Endothelial cell (in vitro differentiated cells): Measurements from ENCODE around the gene HNRNPU. TPM values are rescaled to one million over a fixed set of nuclear protein-coding genes. Genes with fewer than 3 reads are reported as not detected.

ENCODE experiments used
- DNase-seq: peaks from one replicate; pipeline ENCODE4 v3.0.0; 2021; ENCODE audit warnings: low spot score
- H3K27ac Mint-ChIP-seq: one replicate; pipeline ENCODE4 v1.8.0; 2021; ENCODE audit warnings: mixed read lengths, inconsistent platforms; ENCODE audit not compliant: unreplicated experiment
- H3K27me3 Mint-ChIP-seq: one replicate; pipeline ENCODE4 v1.8.0; 2021; ENCODE audit warnings: mild to moderate bottlenecking, moderate library complexity, mixed read lengths, inconsistent platforms; ENCODE audit not compliant: unreplicated experiment
- H3K36me3 Mint-ChIP-seq: one replicate; pipeline ENCODE4 v1.8.0; 2021; ENCODE audit warnings: mild to moderate bottlenecking, low read depth, mixed read lengths, inconsistent platforms; ENCODE audit not compliant: unreplicated experiment
- H3K4me1 Mint-ChIP-seq: one replicate; pipeline ENCODE4 v1.8.0; 2021; ENCODE audit warnings: mild to moderate bottlenecking, mixed read lengths, inconsistent platforms; ENCODE audit not compliant: unreplicated experiment
- H3K4me3 Mint-ChIP-seq: one replicate; pipeline ENCODE4 v1.8.0; 2021; ENCODE audit warnings: mild to moderate bottlenecking, mixed read lengths, inconsistent platforms; ENCODE audit not compliant: unreplicated experiment
- H3K9me3 Mint-ChIP-seq: one replicate; pipeline ENCODE4 v1.8.0; 2021; ENCODE audit warnings: mixed read lengths, inconsistent platforms; ENCODE audit not compliant: unreplicated experiment
- total RNA-seq: library from RNA; stranded (reverse); fragmentation: NEBNext Ultra II Directional; extraction: Animal tissue kit (Norgen Biotek cat#: 25700); gene quantifications from one replicate; pipeline ENCODE4 v1.2.1, GENCODE V29; 2021; ENCODE audit not compliant: unreplicated experiment
- TF ChIP-seq, protein P1 (sequence below): fragments of 200-600 bp; sonication (generic); IDR thresholded peaks from one replicate; pipeline ENCODE4 v1.5.0; 2021; ENCODE audit warnings: antibody characterized with exemption; ENCODE audit not compliant: unreplicated experiment

HNRNPU gene
- total RNA-seq, 1 donor from 2014 or later: 381 TPM

DNA sequence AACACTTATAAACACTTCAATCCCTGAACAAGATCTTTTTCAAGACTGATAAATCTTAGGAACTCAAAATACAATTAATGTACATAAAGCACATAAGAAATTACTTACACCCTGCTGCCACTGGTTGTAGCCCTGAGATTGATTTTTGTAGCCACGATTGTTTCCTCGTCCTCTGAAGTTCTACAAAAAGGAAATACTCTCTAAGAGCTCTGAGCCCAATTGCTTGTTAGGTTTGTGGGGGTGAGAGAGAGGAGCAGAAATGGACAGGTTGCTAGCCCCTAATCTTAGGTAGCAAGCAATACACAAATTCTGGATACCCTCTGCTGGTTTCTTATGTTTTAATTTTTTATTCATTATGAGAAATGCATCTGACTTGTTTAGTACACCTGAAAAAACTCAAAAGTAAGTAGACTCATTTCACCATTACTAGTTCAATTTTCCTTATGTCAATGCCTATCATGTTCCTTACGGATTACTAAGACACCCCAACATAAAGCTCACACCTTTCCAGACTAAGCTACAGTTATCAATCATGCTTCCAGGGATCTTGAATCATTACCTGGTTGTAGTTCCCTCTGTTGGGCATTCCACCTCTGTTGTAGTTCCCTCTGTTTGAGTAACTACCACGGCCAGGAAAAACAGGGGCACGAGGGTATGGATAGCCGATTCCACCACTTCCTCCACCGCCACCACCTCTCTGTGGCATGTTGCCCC is 9.3 kb downstream of the HNRNPU start:
- Mint-ChIP-seq H3K4me3 (peak overlapping the region; percentile 53), H3K27me3 (peaks cover 5% of the 10 kb centered on the region), H3K36me3 (peaks cover 55% of the 10 kb centered on the region), H3K27ac (peak overlapping the region; percentile 70), H3K9me3 (no peaks in the 10 kb centered on the region), H3K4me1 (peaks cover 26% of the 10 kb centered on the region)
- TF ChIP-seq, protein P1, sequence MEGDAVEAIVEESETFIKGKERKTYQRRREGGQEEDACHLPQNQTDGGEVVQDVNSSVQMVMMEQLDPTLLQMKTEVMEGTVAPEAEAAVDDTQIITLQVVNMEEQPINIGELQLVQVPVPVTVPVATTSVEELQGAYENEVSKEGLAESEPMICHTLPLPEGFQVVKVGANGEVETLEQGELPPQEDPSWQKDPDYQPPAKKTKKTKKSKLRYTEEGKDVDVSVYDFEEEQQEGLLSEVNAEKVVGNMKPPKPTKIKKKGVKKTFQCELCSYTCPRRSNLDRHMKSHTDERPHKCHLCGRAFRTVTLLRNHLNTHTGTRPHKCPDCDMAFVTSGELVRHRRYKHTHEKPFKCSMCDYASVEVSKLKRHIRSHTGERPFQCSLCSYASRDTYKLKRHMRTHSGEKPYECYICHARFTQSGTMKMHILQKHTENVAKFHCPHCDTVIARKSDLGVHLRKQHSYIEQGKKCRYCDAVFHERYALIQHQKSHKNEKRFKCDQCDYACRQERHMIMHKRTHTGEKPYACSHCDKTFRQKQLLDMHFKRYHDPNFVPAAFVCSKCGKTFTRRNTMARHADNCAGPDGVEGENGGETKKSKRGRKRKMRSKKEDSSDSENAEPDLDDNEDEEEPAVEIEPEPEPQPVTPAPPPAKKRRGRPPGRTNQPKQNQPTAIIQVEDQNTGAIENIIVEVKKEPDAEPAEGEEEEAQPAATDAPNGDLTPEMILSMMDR: no peak
- no peak for DNase-seq

DNA sequence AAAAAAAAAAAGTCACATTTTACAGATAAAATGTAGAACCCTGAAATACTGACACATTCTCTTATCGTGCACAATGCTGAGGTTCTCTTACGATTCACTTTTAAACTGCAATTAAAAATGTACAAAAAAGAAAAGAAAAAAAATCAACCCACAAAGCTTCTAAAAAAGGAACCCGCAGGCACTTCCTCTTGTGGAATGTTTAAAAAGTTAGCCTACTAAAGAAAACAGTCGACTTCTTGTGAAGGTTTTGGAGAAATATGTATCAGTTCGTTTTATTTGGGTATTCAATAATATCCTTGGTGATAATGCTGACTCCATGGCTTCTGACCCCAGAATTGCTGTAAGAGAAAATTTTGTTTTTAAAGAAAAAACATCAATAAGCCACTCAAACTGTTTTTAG is 10.2 kb downstream of the HNRNPU start:
- no peaks in the 10 kb centered on the region for H3K9me3 Mint-ChIP-seq
- TF ChIP-seq, protein P1: no peak
- peaks cover 5% of the 10 kb centered on the region for H3K27me3 Mint-ChIP-seq
- no peak for DNase-seq
- no peak overlapping the region for H3K27ac Mint-ChIP-seq
- H3K4me3 Mint-ChIP-seq: no peak overlapping the region
- H3K36me3 Mint-ChIP-seq: peaks cover 51% of the 10 kb centered on the region
- H3K4me1 Mint-ChIP-seq: peaks cover 20% of the 10 kb centered on the region

DNA sequence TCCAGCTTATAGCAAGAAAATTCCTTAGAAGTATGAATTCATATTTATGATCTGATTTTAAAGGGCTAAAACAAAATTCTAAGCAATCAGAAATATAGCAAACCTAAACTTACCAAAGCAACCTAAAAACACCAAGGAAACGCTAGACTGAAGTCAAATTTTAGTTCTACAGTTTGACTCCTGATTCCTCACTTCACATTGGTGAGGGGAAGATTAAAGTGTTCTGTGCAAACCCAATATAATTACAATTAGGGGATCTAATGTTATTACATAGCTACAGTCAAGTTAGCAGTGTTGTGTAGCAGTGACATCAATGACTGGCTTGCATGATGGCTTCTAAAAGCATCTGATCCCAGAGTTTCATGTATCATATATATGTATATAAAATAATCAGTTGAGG is 11.6 kb downstream of the HNRNPU start:
- peaks cover 5% of the 10 kb centered on the region for H3K27me3 Mint-ChIP-seq

DNA sequence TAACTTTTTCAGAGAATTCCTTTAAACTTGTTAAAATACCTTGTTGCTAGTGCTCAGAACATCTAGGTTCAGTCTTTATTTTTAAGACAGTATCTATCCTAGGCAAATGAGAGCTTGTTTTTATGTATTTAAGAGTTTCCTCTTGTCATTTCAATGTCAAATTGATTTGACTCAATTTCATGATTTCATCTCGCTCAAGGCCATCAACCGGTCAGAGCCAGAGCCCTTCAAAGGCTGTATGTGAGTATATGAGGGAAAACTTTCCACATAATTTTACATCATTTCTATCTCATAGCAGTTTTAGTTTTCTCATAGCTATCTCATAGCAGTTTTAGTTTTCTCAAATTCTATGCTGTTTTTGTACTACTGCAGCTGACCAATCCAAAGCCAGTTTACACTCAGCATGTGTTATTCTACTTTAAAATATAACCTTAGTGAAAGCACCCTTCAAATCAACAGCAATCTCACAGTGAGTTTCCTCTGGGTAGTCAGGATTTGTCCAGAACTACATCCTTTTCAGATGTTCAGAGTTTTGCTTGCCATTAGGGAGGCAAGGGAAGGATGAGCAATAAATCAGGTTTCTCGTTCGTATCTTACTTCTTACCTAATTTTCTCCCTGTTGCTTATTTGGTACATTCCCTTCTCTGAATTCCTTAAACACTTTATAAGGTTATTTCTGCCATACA is 12.7 kb downstream of the HNRNPU start:
- no peak overlapping the region for H3K27ac Mint-ChIP-seq
- peaks cover 11% of the 10 kb centered on the region for H3K4me1 Mint-ChIP-seq
- no peaks in the 10 kb centered on the region for H3K9me3 Mint-ChIP-seq
- no peak overlapping the region for H3K4me3 Mint-ChIP-seq
- H3K27me3 Mint-ChIP-seq: peaks cover 5% of the 10 kb centered on the region
- TF ChIP-seq, protein P1: no peak
- DNase-seq: no peak
- H3K36me3 Mint-ChIP-seq: peaks cover 33% of the 10 kb centered on the region

More for the DNA sequence above, 11.6 kb downstream of the HNRNPU start:
- DNase-seq: no peak
- H3K9me3 Mint-ChIP-seq: no peaks in the 10 kb centered on the region
- no peak overlapping the region for H3K4me3 Mint-ChIP-seq
- TF ChIP-seq, protein P1: no peak
- H3K4me1 Mint-ChIP-seq: peaks cover 11% of the 10 kb centered on the region
- no peak overlapping the region for H3K27ac Mint-ChIP-seq
- peaks cover 39% of the 10 kb centered on the region for H3K36me3 Mint-ChIP-seq

DNA sequence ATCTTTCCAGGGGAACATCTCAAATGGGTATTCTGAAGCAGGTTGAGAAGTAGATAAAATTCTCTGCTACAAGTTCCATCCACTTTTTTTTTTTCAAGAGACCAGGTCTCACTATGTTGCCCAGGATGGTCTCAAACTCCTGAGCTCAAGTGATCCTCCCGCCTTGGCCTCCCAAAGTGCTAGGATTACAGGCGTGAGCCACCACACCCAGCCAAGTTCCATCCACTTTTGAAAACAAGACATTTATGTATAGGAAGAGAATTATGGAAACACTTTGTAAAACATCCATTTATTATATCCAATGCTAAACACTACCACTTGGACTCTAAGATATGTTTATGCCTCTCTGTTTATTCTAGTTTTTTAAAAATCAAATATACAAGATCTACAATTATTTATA is 13.4 kb downstream of the HNRNPU start:
- Mint-ChIP-seq H3K4me1 (peaks cover 10% of the 10 kb centered on the region), H3K4me3 (no peak overlapping the region), H3K27me3 (peaks cover 5% of the 10 kb centered on the region), H3K27ac (no peak overlapping the region), H3K9me3 (no peaks in the 10 kb centered on the region), H3K36me3 (peaks cover 30% of the 10 kb centered on the region)
- TF ChIP-seq, protein P1: no peak
- DNase-seq: no peak
